Activated CD8-positive, alpha-beta T cell treated with anti-CD3 and anti-CD28 coated beads for 36 hours (primary cell): ENCODE measurements around the gene FGF14. TPM values are rescaled to one million over a fixed set of nuclear protein-coding genes. Genes with fewer than 3 reads are reported as not detected.

Experiments
- ATAC-seq: fragments of 200-7000 bp; cut with Tn5 transposase; one replicate; pipeline ENCODE4 v1.10.0; 2021; ENCODE audit warnings: mild to moderate bottlenecking, moderate library complexity
- CTCF ChIA-PET: fragments of 350-600 bp; sonication (Branson Sonifier 250); formaldehyde crosslinking; loops from one replicate; lab custom pipeline; 2021; ENCODE audit warnings: antibody characterized with exemption; lab: Charles Lee
- POLR2A ChIA-PET: fragments of 350-600 bp; sonication (Branson Sonifier 250); formaldehyde crosslinking; loops from one replicate; lab custom pipeline; 2021; ENCODE audit warnings: antibody characterized with exemption; lab: Charles Lee
- DNase-seq: peaks from one replicate; pipeline ENCODE4 v3.0.0-alpha.2; 2020
- H3K27ac Mint-ChIP-seq: one replicate; pipeline ENCODE4 v1.8.0; 2021; ENCODE audit warnings: mild to moderate bottlenecking, mixed read lengths
- H3K27me3 Mint-ChIP-seq: one replicate; pipeline ENCODE4 v1.8.0; 2021; ENCODE audit warnings: mixed read lengths
- H3K36me3 Mint-ChIP-seq: one replicate; pipeline ENCODE4 v1.8.0; 2021; ENCODE audit warnings: low read depth, mixed read lengths
- H3K4me1 Mint-ChIP-seq: one replicate; pipeline ENCODE4 v1.8.0; 2021; ENCODE audit warnings: low read depth, mixed read lengths
- H3K4me3 Mint-ChIP-seq: one replicate; pipeline ENCODE4 v1.8.0; 2021; ENCODE audit warnings: mild to moderate bottlenecking, moderate library complexity, mixed read lengths
- H3K9me3 Mint-ChIP-seq: one replicate; pipeline ENCODE4 v1.8.0; 2021; ENCODE audit warnings: mixed read lengths
- CTCF ChIP-seq: fragments of 200-600 bp; IDR thresholded peaks from one replicate; pipeline ENCODE4 v1.8.0; 2022; ENCODE audit warnings: antibody characterized with exemption, mild to moderate bottlenecking
- intact Hi-C: fragments of 100-400 bp; cut with micrococcal nuclease; formaldehyde crosslinking; loops from one replicate; pipeline ENCODE4 v1.10.0; 2022
- total RNA-seq, 2 experiments: library from RNA; stranded (reverse); gene quantifications; one replicate each; pipeline ENCODE4 v1.2.3, GENCODE V29; 2021

Gene FGF14
- total RNA-seq, 2 experiments from 2014 or later: not detected

- Mint-ChIP-seq H3K4me3 (no peak overlapping the region), H3K9me3 (no peaks in the 10 kb centered on the region), H3K27ac (no peak overlapping the region), H3K36me3 (no peaks in the 10 kb centered on the region), H3K27me3 (peaks cover 20% of the 10 kb centered on the region), H3K4me1 (no peaks in the 10 kb centered on the region)
- ChIA-PET CTCF (interaction anchor here (1.5 kb wide), 1 partner anchor 601 kb away, joined by 4 read pairs; no protein-coding TSS in a partner anchor), POLR2A (no interaction called here)
- no peak for DNase-seq
- intact Hi-C loops: no loop called here
- ATAC-seq: no peak
- TF ChIP-seq CTCF: no peak
Measured at GRCh38 chr13:101746513-101746912, 655.3 kb downstream of the FGF14 start.

DNA sequence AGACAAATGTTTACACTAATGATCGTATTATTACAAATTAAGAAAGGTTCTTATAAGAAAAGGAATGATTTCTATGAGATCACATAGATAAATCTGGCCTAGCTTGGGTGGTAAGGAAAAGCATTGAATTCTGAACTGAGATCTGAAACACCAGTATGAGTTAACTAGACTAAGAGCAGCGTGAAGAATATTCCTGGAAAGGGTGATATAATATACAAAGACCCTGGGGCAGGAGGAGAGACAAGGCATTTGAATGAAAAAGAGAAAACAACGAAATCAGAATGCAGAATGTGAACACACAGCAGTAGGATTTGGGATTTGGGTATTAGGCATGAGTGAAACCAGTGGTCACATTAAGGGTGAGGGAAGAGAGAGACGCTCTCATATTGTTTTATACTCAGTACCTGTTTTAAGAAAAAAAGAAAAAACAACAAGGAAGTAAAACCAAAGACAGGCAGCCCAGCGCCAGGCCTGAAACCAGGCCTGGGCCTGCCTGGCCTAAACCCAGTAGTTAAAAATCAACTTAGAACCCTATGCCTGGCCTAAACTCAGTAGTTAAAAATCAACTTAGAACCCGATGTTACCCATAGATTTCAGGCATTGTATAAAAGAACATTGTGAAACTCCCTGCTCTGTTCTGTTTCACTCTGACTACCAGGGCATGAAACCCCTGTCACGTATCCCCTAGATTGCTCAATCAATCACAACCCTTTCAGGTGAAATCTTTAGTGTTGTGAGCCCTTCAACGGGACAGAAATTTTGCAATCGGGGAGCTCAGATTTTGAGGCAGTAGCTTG is 662.3 kb downstream of the FGF14 start:
- no peaks in the 10 kb centered on the region for H3K4me1 Mint-ChIP-seq
- no peaks in the 10 kb centered on the region for H3K36me3 Mint-ChIP-seq
- ChIA-PET POLR2A (no interaction called here), CTCF (no interaction called here)
- no peak for ATAC-seq
- DNase-seq: no peak
- TF ChIP-seq CTCF: no peak
- peaks cover 4% of the 10 kb centered on the region for H3K27me3 Mint-ChIP-seq
- no peaks in the 10 kb centered on the region for H3K9me3 Mint-ChIP-seq
- no peak overlapping the region for H3K4me3 Mint-ChIP-seq
- intact Hi-C loops: no loop called here
- H3K27ac Mint-ChIP-seq: no peak overlapping the region

- intact Hi-C loops: no loop called here
- no peak overlapping the region for H3K4me3 Mint-ChIP-seq
Measured at GRCh38 chr13:101738336-101738735, 663.5 kb downstream of the FGF14 start.

DNA sequence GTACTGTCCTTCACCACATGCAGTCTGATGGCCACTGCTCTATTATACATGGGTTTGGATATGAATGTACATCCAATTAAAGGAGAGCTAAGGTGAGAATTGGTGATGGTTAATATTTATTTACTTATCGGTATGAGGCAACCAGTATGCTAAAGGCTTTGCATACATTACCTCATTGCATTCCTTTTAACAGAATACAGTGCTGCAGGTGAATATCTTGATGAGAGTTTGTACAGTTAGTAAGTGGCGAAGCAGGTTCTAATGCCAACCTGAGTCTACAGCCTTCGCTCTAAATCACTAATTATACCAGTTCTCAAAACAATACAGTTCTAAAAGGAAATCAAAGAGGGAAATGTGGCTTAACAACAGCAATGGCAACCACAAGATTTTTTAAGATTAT is 665.3 kb downstream of the FGF14 start:
- ChIA-PET POLR2A (no interaction called here), CTCF (no interaction called here)
- H3K9me3 Mint-ChIP-seq: no peaks in the 10 kb centered on the region
- no peak overlapping the region for H3K4me3 Mint-ChIP-seq
- DNase-seq: no peak
- intact Hi-C loops: no loop called here
- no peak for TF ChIP-seq CTCF
- H3K4me1 Mint-ChIP-seq: no peaks in the 10 kb centered on the region
- no peaks in the 10 kb centered on the region for H3K36me3 Mint-ChIP-seq
- H3K27me3 Mint-ChIP-seq: peaks cover 1% of the 10 kb centered on the region
- no peak for ATAC-seq
- H3K27ac Mint-ChIP-seq: no peak overlapping the region

More at GRCh38 chr13:101738336-101738735, 663.5 kb downstream of the FGF14 start:
- TF ChIP-seq CTCF: no peak
- no peak overlapping the region for H3K27ac Mint-ChIP-seq
- CTCF ChIA-PET: no interaction called here
- H3K9me3 Mint-ChIP-seq: no peaks in the 10 kb centered on the region
- POLR2A ChIA-PET: no interaction called here
- DNase-seq (no peak), ATAC-seq (no peak)
- H3K27me3 Mint-ChIP-seq: peaks cover 4% of the 10 kb centered on the region
- no peaks in the 10 kb centered on the region for H3K4me1 Mint-ChIP-seq
- no peaks in the 10 kb centered on the region for H3K36me3 Mint-ChIP-seq

DNA sequence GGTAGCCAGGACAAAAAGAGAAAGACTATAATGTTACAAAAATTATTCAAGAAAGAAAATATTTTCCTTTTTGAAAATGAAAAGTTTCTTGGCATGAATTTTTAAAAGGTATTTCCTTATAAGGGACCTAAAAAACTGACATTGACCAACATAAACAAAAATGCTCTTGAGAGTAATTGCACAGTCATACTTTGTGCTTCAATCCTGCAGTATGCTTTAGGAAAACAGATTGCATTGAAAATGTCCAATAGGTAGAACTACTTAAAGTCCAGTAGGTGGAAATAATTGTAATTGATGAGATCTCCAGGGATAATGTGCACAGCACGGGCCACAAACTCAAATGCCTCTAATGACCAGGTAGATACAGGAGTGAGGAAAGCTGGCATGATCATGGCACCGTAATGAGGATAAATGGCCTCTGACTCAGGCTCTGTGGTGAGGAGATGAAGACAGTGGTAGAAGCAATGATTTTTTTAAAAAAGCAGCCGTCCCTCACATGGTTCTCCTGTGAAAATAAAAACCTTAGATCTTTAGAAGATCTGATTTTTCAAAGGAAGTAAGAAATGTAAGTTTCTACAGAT is 671.3 kb downstream of the FGF14 start:
- H3K4me1 Mint-ChIP-seq: no peaks in the 10 kb centered on the region
- no peak for TF ChIP-seq CTCF
- DNase-seq (no peak), ATAC-seq (no peak)
- H3K4me3 Mint-ChIP-seq: no peak overlapping the region
- H3K27ac Mint-ChIP-seq: no peak overlapping the region
- intact Hi-C loops: no loop called here
- POLR2A ChIA-PET: no interaction called here
- H3K27me3 Mint-ChIP-seq: no peaks in the 10 kb centered on the region
- no peaks in the 10 kb centered on the region for H3K9me3 Mint-ChIP-seq
- H3K36me3 Mint-ChIP-seq: no peaks in the 10 kb centered on the region
- CTCF ChIA-PET: no interaction called here
